CD4-positive, CD25-positive, alpha-beta regulatory T cell (primary cell): ENCODE results near the gene CNTN5. TPM values are rescaled to one million over a fixed set of nuclear protein-coding genes. Genes with fewer than 3 reads are reported as not detected.

ENCODE experiments used
- ATAC-seq, 2 donors: fragments of 150-1000 bp; cut with Tn5 transposase; one replicate each; pipeline ENCODE4 v1.10.0; 2021; ENCODE audit warnings: low read depth in 2 of 2, moderate number of reproducible peaks in 2 of 2, moderate library complexity in 1 of 2
- DNase-seq, 3 donors: peaks; one replicate each; pipeline versions ENCODE4 v3.0.0 to v3.0.0-alpha.2; 2012 to 2022; ENCODE audit warnings: mixed read lengths in 1 of 3
- H3K27ac ChIP-seq: one replicate; pipeline ENCODE4 v1.7.0; 2013; ENCODE audit warnings: mild to moderate bottlenecking, low read length; ENCODE audit not compliant: insufficient read depth, poor library complexity, severe bottlenecking
- H3K27me3 ChIP-seq: one replicate; pipeline ENCODE4 v1.7.0; 2013; ENCODE audit warnings: low read length; ENCODE audit not compliant: control insufficient read depth, insufficient read depth
- H3K36me3 ChIP-seq: one replicate; pipeline ENCODE4 v1.7.0; 2013; ENCODE audit warnings: mild to moderate bottlenecking, low read length, moderate library complexity; ENCODE audit not compliant: control insufficient read depth, insufficient read depth
- H3K4me1 ChIP-seq: 2 replicates; pipeline ENCODE4 v1.7.0; 2013; ENCODE audit warnings: mild to moderate bottlenecking, low read length; ENCODE audit not compliant: insufficient read depth, control insufficient read depth, poor library complexity, severe bottlenecking
- H3K4me3 ChIP-seq: one replicate; pipeline ENCODE4 v1.7.0; 2013; ENCODE audit warnings: low read depth, mild to moderate bottlenecking, low read length, moderate library complexity
- H3K9me3 ChIP-seq, 2 experiments: 1 replicate in 1 of 2; 2 replicates in 1 of 2; pipeline ENCODE4 v1.7.0; 2013; ENCODE audit warnings: low read length in 2 of 2, mild to moderate bottlenecking in 1 of 2, moderate library complexity in 1 of 2; ENCODE audit not compliant: control insufficient read depth in 2 of 2
- H3K27ac Mint-ChIP-seq, 3 donors: one replicate each; pipeline ENCODE4 v1.8.0; 2020 to 2022; ENCODE audit warnings: mild to moderate bottlenecking in 3 of 3, mixed read lengths in 3 of 3, moderate library complexity in 2 of 3
- H3K27me3 Mint-ChIP-seq: one replicate; pipeline ENCODE4 v1.8.0; 2022; ENCODE audit warnings: mild to moderate bottlenecking, mixed read lengths
- H3K36me3 Mint-ChIP-seq: one replicate; pipeline ENCODE4 v1.8.0; 2020; ENCODE audit warnings: mixed read lengths
- H3K4me1 Mint-ChIP-seq, 4 donors: one replicate each; pipeline ENCODE4 v1.8.0; 2020 to 2022; ENCODE audit warnings: mixed read lengths in 4 of 4, mild to moderate bottlenecking in 1 of 4
- H3K4me3 Mint-ChIP-seq, 4 donors: one replicate each; pipeline ENCODE4 v1.8.0; 2020 to 2022; ENCODE audit warnings: mild to moderate bottlenecking in 4 of 4, mixed read lengths in 4 of 4, moderate library complexity in 3 of 4
- H3K9me3 Mint-ChIP-seq, 7 donors: one replicate each; pipeline ENCODE4 v1.8.0; 2020 to 2022; ENCODE audit warnings: mixed read lengths in 7 of 7, mild to moderate bottlenecking in 3 of 7, moderate library complexity in 2 of 7
- polyA plus RNA-seq, 4 donors: library from polyadenylated mRNA; unstranded; fragments of 300-500 nt; fragmentation: Illumina TruSeq; gene quantifications; one replicate each; pipeline ENCODE4 v1.2.3, GENCODE V29; 2021
- total RNA-seq: library from RNA; stranded (reverse); gene quantifications from one replicate; pipeline ENCODE4 v1.2.3, GENCODE V29; 2022

Gene CNTN5
- total and polyA plus RNA-seq, 5 donors from 2014 or later = not detected

- no peaks in the 10 kb centered on the region for H3K36me3 ChIP-seq
- Mint-ChIP-seq H3K27me3 (no peaks in the 10 kb centered on the region), H3K4me1 (no peaks in the 10 kb centered on the region), H3K27ac (no peak overlapping the region), H3K4me3 (no peak overlapping the region), H3K9me3 (peaks cover 1 to 19% (median 6%) of the 10 kb centered on the region in 7 donors), H3K36me3 (no peaks in the 10 kb centered on the region)
- no peak overlapping the region for H3K27ac ChIP-seq
- no peaks in the 10 kb centered on the region for H3K9me3 ChIP-seq
- ATAC-seq (no peak), DNase-seq (no peak)
- H3K4me3 ChIP-seq = no peak overlapping the region
- no peaks in the 10 kb centered on the region for H3K4me1 ChIP-seq
- no peaks in the 10 kb centered on the region for H3K27me3 ChIP-seq
Measured at GRCh38 chr11:99522467-99523173, 501.9 kb downstream of the CNTN5 start.

GRCh38 chr11:99531468-99531867, 510.7 kb downstream of the CNTN5 start:
- no peak overlapping the region for H3K4me3 Mint-ChIP-seq
- H3K4me1 Mint-ChIP-seq = no peaks in the 10 kb centered on the region
- no peaks in the 10 kb centered on the region for H3K36me3 ChIP-seq

GRCh38 chr11:99534812-99535211, 514.1 kb downstream of the CNTN5 start:
- no peak overlapping the region for H3K27ac ChIP-seq
- Mint-ChIP-seq H3K9me3 (peaks cover 2 to 24% (median 8%) of the 10 kb centered on the region in 7 donors), H3K4me3 (no peak overlapping the region), H3K27ac (no peak overlapping the region), H3K36me3 (no peaks in the 10 kb centered on the region), H3K4me1 (no peaks in the 10 kb centered on the region), H3K27me3 (no peaks in the 10 kb centered on the region)
- no peaks in the 10 kb centered on the region for H3K27me3 ChIP-seq
- no peak overlapping the region for H3K4me3 ChIP-seq
- H3K4me1 ChIP-seq = no peaks in the 10 kb centered on the region
- no peaks in the 10 kb centered on the region for H3K36me3 ChIP-seq
- ATAC-seq (no peak), DNase-seq (no peak)
- H3K9me3 ChIP-seq = peaks cover 3 to 7% of the 10 kb centered on the region in 2 experiments

More at GRCh38 chr11:99531468-99531867, 510.7 kb downstream of the CNTN5 start:
- Histone ChIP-seq H3K27me3 (no peaks in the 10 kb centered on the region), H3K4me1 (no peaks in the 10 kb centered on the region), H3K27ac (no peak overlapping the region), H3K4me3 (no peak overlapping the region), H3K9me3 (peaks cover 0 to 7% of the 10 kb centered on the region in 2 experiments)
- peaks cover 4 to 22% (median 8%) of the 10 kb centered on the region in 7 donors for H3K9me3 Mint-ChIP-seq
- no peak for DNase-seq
- no peak for ATAC-seq
- H3K36me3 Mint-ChIP-seq = no peaks in the 10 kb centered on the region
- no peaks in the 10 kb centered on the region for H3K27me3 Mint-ChIP-seq
- no peak overlapping the region for H3K27ac Mint-ChIP-seq

- Histone ChIP-seq H3K27ac (no peak overlapping the region), H3K4me3 (no peak overlapping the region), H3K36me3 (no peaks in the 10 kb centered on the region), H3K4me1 (no peaks in the 10 kb centered on the region), H3K27me3 (no peaks in the 10 kb centered on the region), H3K9me3 (peaks cover 3 to 7% of the 10 kb centered on the region in 2 experiments)
- DNase-seq (no peak), ATAC-seq (no peak)
- peaks cover 2 to 24% (median 10%) of the 10 kb centered on the region in 7 donors for H3K9me3 Mint-ChIP-seq
- no peaks in the 10 kb centered on the region for H3K4me1 Mint-ChIP-seq
- no peak overlapping the region for H3K27ac Mint-ChIP-seq
- H3K27me3 Mint-ChIP-seq = no peaks in the 10 kb centered on the region
- H3K36me3 Mint-ChIP-seq = no peaks in the 10 kb centered on the region
- H3K4me3 Mint-ChIP-seq = no peak overlapping the region
Measured at GRCh38 chr11:99535406-99535805, 514.7 kb downstream of the CNTN5 start.

GRCh38 chr11:99535819-99536218, 515.1 kb downstream of the CNTN5 start:
- H3K4me1 Mint-ChIP-seq = no peaks in the 10 kb centered on the region
- DNase-seq = no peak
- no peak overlapping the region for H3K27ac ChIP-seq
- no peaks in the 10 kb centered on the region for H3K36me3 ChIP-seq
- no peak for ATAC-seq
- H3K9me3 ChIP-seq = peaks cover 3 to 7% of the 10 kb centered on the region in 2 experiments
- H3K9me3 Mint-ChIP-seq = peaks cover under 1 to 22% (median 10%) of the 10 kb centered on the region in 7 donors
- H3K36me3 Mint-ChIP-seq = no peaks in the 10 kb centered on the region
- no peaks in the 10 kb centered on the region for H3K27me3 Mint-ChIP-seq
- no peak overlapping the region for H3K4me3 ChIP-seq
- H3K27ac Mint-ChIP-seq = no peak overlapping the region
- H3K4me1 ChIP-seq = no peaks in the 10 kb centered on the region
- H3K4me3 Mint-ChIP-seq = no peak overlapping the region
- H3K27me3 ChIP-seq = no peaks in the 10 kb centered on the region

- Mint-ChIP-seq H3K4me1 (no peaks in the 10 kb centered on the region), H3K27me3 (no peaks in the 10 kb centered on the region), H3K4me3 (no peak overlapping the region), H3K36me3 (no peaks in the 10 kb centered on the region), H3K9me3 (peaks cover 0 to 21% (median 10%) of the 10 kb centered on the region in 7 donors), H3K27ac (no peak overlapping the region)
- Histone ChIP-seq H3K4me1 (no peaks in the 10 kb centered on the region), H3K36me3 (no peaks in the 10 kb centered on the region), H3K27me3 (no peaks in the 10 kb centered on the region), H3K4me3 (no peak overlapping the region), H3K9me3 (peaks cover 3 to 4% of the 10 kb centered on the region in 2 experiments), H3K27ac (no peak overlapping the region)
- ATAC-seq = no peak
- no peak for DNase-seq
Measured at GRCh38 chr11:99537681-99538080, 516.9 kb downstream of the CNTN5 start.

GRCh38 chr11:99545616-99546015, 524.9 kb downstream of the CNTN5 start:
- ATAC-seq (no peak), DNase-seq (no peak)
- Mint-ChIP-seq H3K4me1 (no peaks in the 10 kb centered on the region), H3K9me3 (peaks cover 2 to 17% (median 6%) of the 10 kb centered on the region in 7 donors), H3K27me3 (no peaks in the 10 kb centered on the region), H3K27ac (no peak overlapping the region), H3K36me3 (no peaks in the 10 kb centered on the region), H3K4me3 (no peak overlapping the region)
- Histone ChIP-seq H3K27me3 (no peaks in the 10 kb centered on the region), H3K27ac (no peak overlapping the region), H3K9me3 (peaks cover 0 to 4% of the 10 kb centered on the region in 2 experiments), H3K4me1 (no peaks in the 10 kb centered on the region), H3K36me3 (no peaks in the 10 kb centered on the region), H3K4me3 (no peak overlapping the region)

- no peak overlapping the region for H3K4me3 ChIP-seq
- Mint-ChIP-seq H3K27me3 (no peaks in the 10 kb centered on the region), H3K36me3 (no peaks in the 10 kb centered on the region), H3K9me3 (peaks cover 2 to 14% (median 6%) of the 10 kb centered on the region in 7 donors), H3K4me1 (no peaks in the 10 kb centered on the region), H3K27ac (no peak overlapping the region), H3K4me3 (no peak overlapping the region)
- no peaks in the 10 kb centered on the region for H3K27me3 ChIP-seq
- no peaks in the 10 kb centered on the region for H3K4me1 ChIP-seq
- no peaks in the 10 kb centered on the region for H3K36me3 ChIP-seq
- no peak overlapping the region for H3K27ac ChIP-seq
- no peaks in the 10 kb centered on the region for H3K9me3 ChIP-seq
- no peak for ATAC-seq
- DNase-seq = no peak
Measured at GRCh38 chr11:99548264-99548663, 527.5 kb downstream of the CNTN5 start.
